HG03469 (cell line): ENCODE results near the gene OR2T29.
"Not testable (repeated sequence)": the region's sequence is repeated elsewhere in the genome, so short reads cannot be mapped to it uniquely, and the experiment has no call there.

Experiments used
- ATAC-seq: cut with Tn5 transposase; IDR thresholded peaks from one replicate; pipeline ENCODE4 v1.9.1; 2021; ENCODE audit warnings: mild to moderate bottlenecking, moderate library complexity, moderate number of reproducible peaks; ENCODE audit not compliant: unreplicated experiment

OR2T29 gene

GRCh38 chr1:248521856-248522255 lies 40.7 kb downstream of the OR2T29 start:
- no peak for ATAC-seq

GRCh38 chr1:248510217-248510616 lies 52.4 kb downstream of the OR2T29 start:
- not testable (repeated sequence) for ATAC-seq

DNA sequence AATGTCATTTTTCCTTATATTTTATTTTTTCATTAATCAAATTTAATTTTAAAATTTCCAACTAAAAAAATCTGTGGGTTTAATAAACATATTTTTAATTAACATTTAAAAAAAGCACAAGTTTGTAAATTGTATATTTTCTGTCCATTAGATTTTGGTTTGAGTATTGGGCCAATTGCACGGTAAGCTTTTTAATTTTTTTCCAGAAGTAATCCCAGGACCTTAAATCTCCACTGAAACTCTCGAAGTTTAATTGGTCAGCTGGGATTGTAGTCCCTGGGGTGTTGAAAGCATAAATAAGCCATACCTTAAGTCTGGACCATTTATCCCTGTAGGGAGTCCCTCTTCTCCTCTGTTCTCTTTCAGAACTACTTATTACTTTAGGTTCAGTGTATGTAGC lies 54.8 kb downstream of the OR2T29 start, which contains the start of gene OR2G6:
OR2G6 (plus strand) TSS at position 301 of the 400 bp plus-strand sequence. CDS start 13,574 bp downstream, outside the sequence.
- not testable (repeated sequence) for ATAC-seq
